ENCODE measurements around the gene C9orf78. TPM values are rescaled to one million over a fixed set of nuclear protein-coding genes. Genes with fewer than 3 reads are reported as not detected.

C9orf78 gene
- total and polyA plus RNA-seq, 2 experiments from 2014 or later = 34.4 to 84.6 TPM

DNA sequence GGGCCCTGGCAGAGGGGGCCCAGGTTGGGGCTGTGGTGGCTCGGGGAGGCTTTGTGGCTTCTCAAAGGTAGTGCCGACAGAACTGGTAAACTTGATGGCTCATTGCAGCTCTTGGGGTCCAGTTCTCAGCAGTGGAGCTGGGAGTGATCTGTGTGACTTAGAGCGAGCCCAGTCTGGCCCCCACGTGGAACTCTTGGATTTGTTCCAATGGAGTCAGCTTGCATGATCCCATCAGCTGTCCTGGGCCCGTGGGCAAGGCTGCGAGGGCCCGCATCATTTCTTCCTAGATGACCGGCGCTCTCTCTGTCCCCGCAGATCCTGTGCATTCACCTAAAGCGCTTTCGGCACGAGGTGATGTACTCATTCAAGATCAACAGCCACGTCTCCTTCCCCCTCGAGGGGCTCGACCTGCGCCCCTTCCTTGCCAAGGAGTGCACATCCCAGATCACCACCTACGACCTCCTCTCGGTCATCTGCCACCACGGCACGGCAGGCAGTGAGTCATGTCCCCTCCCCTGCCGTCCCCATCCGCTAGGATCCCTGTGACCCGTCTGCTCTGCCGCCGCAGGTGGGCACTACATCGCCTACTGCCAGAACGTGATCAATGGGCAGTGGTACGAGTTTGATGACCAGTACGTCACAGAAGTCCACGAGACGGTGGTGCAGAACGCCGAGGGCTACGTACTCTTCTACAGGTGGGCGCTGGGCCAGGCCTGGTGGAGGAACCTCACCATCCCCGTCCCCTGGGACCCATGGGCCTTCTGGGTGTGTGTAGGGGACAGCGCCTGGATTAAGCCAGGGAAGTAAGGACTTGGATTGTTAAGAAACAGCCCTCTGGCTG is 39.4 kb upstream of the C9orf78 start (continued):
- no peak for TF ChIP-seq ZNF462 (CRISPR knock-in tag; IDR thresholded peaks at IDR 0.05)
- no peak for TF ChIP-seq ZNF331 (CRISPR knock-in tag; IDR thresholded peaks at IDR 0.05; ENCODE audit: low read depth)

DNA sequence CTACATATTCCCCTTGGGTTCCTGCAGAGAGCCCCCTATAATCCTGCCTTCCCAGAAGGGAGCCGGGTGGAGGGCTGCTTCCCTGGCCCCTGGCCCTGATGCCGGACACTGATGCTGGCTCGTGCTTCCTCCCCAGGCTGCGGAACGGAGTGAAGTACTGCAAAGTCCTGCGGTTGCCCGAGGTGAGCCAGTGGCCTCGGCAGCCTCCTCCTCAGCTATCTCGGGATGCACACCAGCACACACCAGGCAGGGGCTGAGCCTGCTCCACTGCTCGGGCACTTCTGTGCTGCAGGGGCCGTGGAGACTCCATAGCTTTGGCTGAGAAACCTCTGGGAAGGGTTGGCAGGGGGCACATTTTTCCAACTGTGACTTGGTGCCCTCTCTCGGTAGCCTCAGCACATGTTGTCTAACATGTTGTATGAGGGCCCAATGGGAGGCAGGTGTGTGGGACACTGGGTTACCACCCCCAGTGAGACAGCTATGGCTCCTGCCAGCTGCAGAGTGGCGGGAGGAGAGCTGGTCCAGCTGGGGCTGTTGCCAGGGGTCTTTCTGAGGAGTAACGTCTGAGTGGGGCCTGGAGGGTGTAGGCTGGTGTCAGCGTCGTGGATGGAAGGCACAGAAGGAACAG is 38.6 kb upstream of the C9orf78 start:
- no peaks in the 10 kb centered on the region for H3K79me2 ChIP-seq (replicated peaks; ENCODE audit: insufficient read depth)
- Mint-ChIP-seq H3K4me1 (no peaks in the 10 kb centered on the region; the same call in 2 of the 3 replicates), H3K27ac (no peak overlapping the region), H3K4me3 (no peak overlapping the region), H3K27me3 (ENCODE audit: insufficient read depth, low read depth, poor library complexity) (peaks cover 14% of the 10 kb centered on the region), H3K36me3 (ENCODE audit: low read depth) (no peaks in the 10 kb centered on the region), H3K9me3 (no peaks in the 10 kb centered on the region)
- no peaks in the 10 kb centered on the region for H3K27me3 ChIP-seq (ENCODE audit: insufficient read depth)
- no peak overlapping the region for H3K4me2 ChIP-seq
- no peak overlapping the region for H3K4me3 ChIP-seq
- H3K9me2 ChIP-seq (ENCODE audit: insufficient read depth) = no peaks in the 10 kb centered on the region
- no peaks in the 10 kb centered on the region for H3K36me3 ChIP-seq (ENCODE audit: insufficient read depth)
- no peak for DNase-seq (ENCODE audit: low spot score)
- no peak for ATAC-seq
- H4K20me1 ChIP-seq (replicated peaks; ENCODE audit: insufficient read depth) = no peaks in the 10 kb centered on the region
- no peaks in the 10 kb centered on the region for H3F3A ChIP-seq (replicated peaks; ENCODE audit: low read depth)
- H3K4me1 ChIP-seq (ENCODE audit: insufficient read depth) = no peaks in the 10 kb centered on the region
- H3K27ac ChIP-seq (ENCODE audit: low read depth) = no peak overlapping the region
- no peak overlapping the region for H2AFZ ChIP-seq
- TF ChIP-seq JUNB (IDR thresholded peaks at IDR 0.05; ENCODE audit: unreplicated experiment) = no peak
- no peak for TF ChIP-seq REST (IDR thresholded peaks at IDR 0.05; ENCODE audit: unreplicated experiment)
- TF ChIP-seq NANOG (IDR thresholded peaks at IDR 0.05; ENCODE audit: borderline replicate concordance) = no peak
- TF ChIP-seq STAT1 (IDR thresholded peaks at IDR 0.05; ENCODE audit: unreplicated experiment) = no peak
- no peak for TF ChIP-seq ZNF114 (CRISPR knock-in tag; IDR thresholded peaks at IDR 0.05)
- no peak for TF ChIP-seq POLR2AphosphoS5 (IDR thresholded peaks at IDR 0.05; ENCODE audit: low read depth)
- TF ChIP-seq EZH2 (IDR thresholded peaks at IDR 0.05; ENCODE audit: low read depth, unreplicated experiment) = no peak
